Panc1 (cell line): ENCODE results near the gene FERMT3. TPM values are rescaled to one million over a fixed set of nuclear protein-coding genes. Genes with fewer than 3 reads are reported as not detected.
A peak's percentile ranks its signal among the peaks of the same experiment; 100 is the strongest.

Source experiments
- ATAC-seq: fragments of 200-7000 bp; cut with Tn5 transposase; 2 replicates; pipeline ENCODE4 v1.9.1; 2020; ENCODE audit warnings: mild to moderate bottlenecking, moderate library complexity
- BruUV-seq: library from RNA; stranded (reverse); fragments of 400-500 nt; replicated peaks from 2 replicates; lab custom pipeline; 2021; lab: Mats Ljungman, UMichigan
- CTCF ChIA-PET: fragments of 300-600 bp; sonication (Branson Sonifier 250); formaldehyde crosslinking; loops from one replicate; lab custom pipeline; 2022; ENCODE audit warnings: antibody characterized with exemption; lab: Charles Lee
- POLR2A ChIA-PET: fragments of 300-600 bp; sonication (Branson Sonifier 250); formaldehyde crosslinking; loops from one replicate; lab custom pipeline; 2022; ENCODE audit warnings: antibody characterized with exemption; lab: Charles Lee
- DNase-seq: peaks from one replicate; pipeline ENCODE4 v3.0.0-alpha.2; 2010; ENCODE audit warnings: low read depth, low spot score
- H3K27ac ChIP-seq: 2 replicates; pipeline ENCODE4 v1.5.1; 2011; ENCODE audit warnings: mild to moderate bottlenecking, low read length, inconsistent platforms
- H3K27me3 ChIP-seq: fragments of 200-500 bp; sonication (Bioruptor generic); 2 replicates; pipeline ENCODE4 v1.6.0; 2014; ENCODE audit warnings: low read length, inconsistent platforms; ENCODE audit not compliant: control insufficient read depth, insufficient read depth
- H3K36me3 ChIP-seq: fragments of 200-500 bp; sonication (Bioruptor generic); 2 replicates; pipeline ENCODE4 v1.5.1; 2014; ENCODE audit warnings: inconsistent platforms, mild to moderate bottlenecking, low read length, moderate library complexity; ENCODE audit not compliant: control insufficient read depth, insufficient read depth
- H3K4me1 ChIP-seq: 2 replicates; pipeline ENCODE4 v1.5.1; 2011; ENCODE audit warnings: inconsistent platforms, mild to moderate bottlenecking, low read length, moderate library complexity; ENCODE audit not compliant: control insufficient read depth, insufficient read depth
- H3K4me3 ChIP-seq, 2 experiments: 2 replicates each; pipeline ENCODE4 v1.5.1; 2011 to 2012; ENCODE audit warnings: low read depth in 2 of 2, low read length in 2 of 2, mild to moderate bottlenecking in 2 of 2, inconsistent platforms in 1 of 2, moderate library complexity in 1 of 2
- H3K9me3 ChIP-seq: fragments of 200-500 bp; sonication (Bioruptor generic); 2 replicates; pipeline ENCODE4 v1.5.1; 2014; ENCODE audit warnings: low read depth, mild to moderate bottlenecking, inconsistent platforms, low read length, moderate library complexity; ENCODE audit not compliant: control insufficient read depth, insufficient read depth
- CTCF ChIP-seq: fragments of 450-650 bp; IDR thresholded peaks from 2 replicates; pipeline ENCODE4 v1.5.1; 2017; ENCODE audit warnings: mild to moderate bottlenecking
- POLR2AphosphoS5 ChIP-seq: IDR thresholded peaks from 2 replicates; pipeline ENCODE4 v1.6.1; 2012; ENCODE audit warnings: mild to moderate bottlenecking, low read depth, low read length, moderate library complexity
- SIN3A ChIP-seq: IDR thresholded peaks from 2 replicates; pipeline ENCODE4 v1.6.1; 2012; ENCODE audit warnings: low read depth, mild to moderate bottlenecking, low read length, moderate library complexity, borderline replicate concordance; ENCODE audit not compliant: insufficient read depth
- TCF7L2 ChIP-seq: IDR thresholded peaks from 2 replicates; pipeline ENCODE4 v1.6.1; 2011; ENCODE audit warnings: mild to moderate bottlenecking, low read depth, low read length, inconsistent platforms
- in situ Hi-C: cut with HindIII; loops from 2 replicates; pipeline ENCODE4 v1.10.0; 2016; ENCODE audit warnings: low sequenced_read_pairs, low pct_unique_long_range_greater_than_20kb
- intact Hi-C: fragments of 100-400 bp; cut with micrococcal nuclease; formaldehyde crosslinking; loops from one replicate; pipeline ENCODE4 v1.10.0; 2022; ENCODE audit not compliant: unreplicated experiment
- total RNA-seq: library from RNA; stranded (reverse); gene quantifications from one replicate; pipeline ENCODE4 v1.2.1, GENCODE V29; 2021; ENCODE audit not compliant: unreplicated experiment
- TF ChIP-seq, protein P1 (sequence below), 2 experiments: IDR thresholded peaks; 2 replicates each; pipeline ENCODE4 v1.6.1; 2011 to 2012; ENCODE audit warnings: low read depth in 2 of 2, control low read depth in 1 of 2, low read length in 1 of 2, mild to moderate bottlenecking in 1 of 2, moderate library complexity in 1 of 2; ENCODE audit not compliant: insufficient read depth in 1 of 2

The FERMT3 gene
- total RNA-seq, 1 experiment from 2014 or later, result 2.9 TPM

- POLR2A ChIA-PET, result interaction anchor here (0.5 to 1.0 kb wide), 5 partner anchors 13 to 1308 kb away, joined by 3 to 8 read pairs (median 4); no protein-coding TSS in a partner anchor
- TF ChIP-seq, protein P1, sequence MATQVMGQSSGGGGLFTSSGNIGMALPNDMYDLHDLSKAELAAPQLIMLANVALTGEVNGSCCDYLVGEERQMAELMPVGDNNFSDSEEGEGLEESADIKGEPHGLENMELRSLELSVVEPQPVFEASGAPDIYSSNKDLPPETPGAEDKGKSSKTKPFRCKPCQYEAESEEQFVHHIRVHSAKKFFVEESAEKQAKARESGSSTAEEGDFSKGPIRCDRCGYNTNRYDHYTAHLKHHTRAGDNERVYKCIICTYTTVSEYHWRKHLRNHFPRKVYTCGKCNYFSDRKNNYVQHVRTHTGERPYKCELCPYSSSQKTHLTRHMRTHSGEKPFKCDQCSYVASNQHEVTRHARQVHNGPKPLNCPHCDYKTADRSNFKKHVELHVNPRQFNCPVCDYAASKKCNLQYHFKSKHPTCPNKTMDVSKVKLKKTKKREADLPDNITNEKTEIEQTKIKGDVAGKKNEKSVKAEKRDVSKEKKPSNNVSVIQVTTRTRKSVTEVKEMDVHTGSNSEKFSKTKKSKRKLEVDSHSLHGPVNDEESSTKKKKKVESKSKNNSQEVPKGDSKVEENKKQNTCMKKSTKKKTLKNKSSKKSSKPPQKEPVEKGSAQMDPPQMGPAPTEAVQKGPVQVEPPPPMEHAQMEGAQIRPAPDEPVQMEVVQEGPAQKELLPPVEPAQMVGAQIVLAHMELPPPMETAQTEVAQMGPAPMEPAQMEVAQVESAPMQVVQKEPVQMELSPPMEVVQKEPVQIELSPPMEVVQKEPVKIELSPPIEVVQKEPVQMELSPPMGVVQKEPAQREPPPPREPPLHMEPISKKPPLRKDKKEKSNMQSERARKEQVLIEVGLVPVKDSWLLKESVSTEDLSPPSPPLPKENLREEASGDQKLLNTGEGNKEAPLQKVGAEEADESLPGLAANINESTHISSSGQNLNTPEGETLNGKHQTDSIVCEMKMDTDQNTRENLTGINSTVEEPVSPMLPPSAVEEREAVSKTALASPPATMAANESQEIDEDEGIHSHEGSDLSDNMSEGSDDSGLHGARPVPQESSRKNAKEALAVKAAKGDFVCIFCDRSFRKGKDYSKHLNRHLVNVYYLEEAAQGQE (IDR thresholded peaks at IDR 0.05; ENCODE audit: insufficient read depth in 1 of 2, low read depth in 2 of 2, low read length in 1 of 2), result no peak
- no peak; the same call in 1 of the 2 replicates for TF ChIP-seq SIN3A
- peak; percentile 71 for TF ChIP-seq POLR2AphosphoS5
- no peak for TF ChIP-seq TCF7L2
Observed at GRCh38 chr11:64230171-64230984, 23.9 kb downstream of the FERMT3 start, which contains the start of gene DNAJC4. Gene DNAJC4 (plus strand): TSS chr11:64230548. CDS start chr11:64230855, 307 bp downstream.

GRCh38 chr11:64230985-64231365, 24.5 kb downstream of the FERMT3 start:
- POLR2A ChIA-PET, result interaction anchor here (0.7 kb wide), 1 partner anchor 10 kb away, joined by 5 read pairs; no protein-coding TSS in a partner anchor
- H3K4me3 ChIP-seq, result peak overlapping the region; percentile 68 to 79
- TF ChIP-seq SIN3A (no peak), POLR2AphosphoS5 (no peak), CTCF (no peak), TCF7L2 (no peak)
- TF ChIP-seq, protein P1 (IDR thresholded peaks at IDR 0.05; ENCODE audit: insufficient read depth in 1 of 2, low read depth in 2 of 2, low read length in 1 of 2), result no peak
- intact Hi-C loops (no loop called here), in situ Hi-C loops (no loop called here)
- H3K36me3 ChIP-seq, result no peaks in the 10 kb centered on the region; the same call in 1 of the 2 replicates
- BruUV-seq, result TSS peak; percentile 62
- peaks cover 49% of the 10 kb centered on the region for H3K4me1 ChIP-seq
- H3K9me3 ChIP-seq, result no peaks in the 10 kb centered on the region
- ATAC-seq, result no peak
- no peaks in the 10 kb centered on the region for H3K27me3 ChIP-seq
- CTCF ChIA-PET, result no interaction called here
- peak overlapping the region; percentile 87 for H3K27ac ChIP-seq
- DNase-seq, result no peak

More at GRCh38 chr11:64230171-64230984, 23.9 kb downstream of the FERMT3 start, which contains the start of gene DNAJC4:
- peak; percentile 59 for ATAC-seq
- H3K27ac ChIP-seq, result peak within 1 kb of the TSS; percentile 87
- DNase-seq, result no peak
- no peaks in the 10 kb centered on the region for H3K9me3 ChIP-seq
- peak within 1 kb of the TSS; percentile 68 to 79 for H3K4me3 ChIP-seq
- no TSS peak for BruUV-seq
- CTCF ChIA-PET, result interaction anchor here (0.7 kb wide), 1 partner anchor 249 kb away, joined by 3 read pairs; no protein-coding TSS in a partner anchor
- H3K4me1 ChIP-seq, result peaks cover 47% of the 10 kb centered on the region
- intact Hi-C loops, result no loop called here
- H3K27me3 ChIP-seq, result no peaks in the 10 kb centered on the region
- in situ Hi-C loops, result no loop called here
- peaks cover 2% of the 10 kb centered on the region; the same call in 1 of the 2 replicates for H3K36me3 ChIP-seq
